Measurements from ENCODE around the gene NAXE. TPM values are rescaled to one million over a fixed set of nuclear protein-coding genes. Genes with fewer than 3 reads are reported as not detected.
A peak's percentile ranks its signal among the peaks of the same experiment; 100 is the strongest.
"Not testable (repeated sequence)": the region's sequence is repeated elsewhere in the genome, so short reads cannot be mapped to it uniquely, and the experiment has no call there.

The NAXE gene
- total RNA-seq, 1 experiment from 2014 or later = 90.3 TPM

GRCh38 chr1:156608036-156608674, 16.6 kb downstream of the NAXE start:
- peak; percentile 43 to 62 for DNase-seq
- ChIA-PET CTCF (interaction anchor here (0.7 to 1.0 kb wide), 4 partner anchors 16 to 223 kb away, joined by 3 to 9 read pairs (median 5); no protein-coding TSS in a partner anchor), POLR2A (ENCODE audit: unreplicated experiment) (interaction anchor here (0.6 to 0.7 kb wide), 2 partner anchors 21 to 67 kb away, joined by 5 to 9 read pairs; no protein-coding TSS in a partner anchor)
- H4K20me1 ChIP-seq (ENCODE audit: insufficient read depth) = no peaks in the 10 kb centered on the region
- H3K36me3 ChIP-seq (ENCODE audit: low read depth) = no peaks in the 10 kb centered on the region
- no peak overlapping the region for H3K27ac ChIP-seq
- H3K9me3 ChIP-seq (ENCODE audit: insufficient read depth, low read depth) = no peaks in the 10 kb centered on the region
- no peak overlapping the region; the same call in 1 of the 2 replicates for H3K4me3 ChIP-seq
- no peak for TF ChIP-seq EZH2 (IDR thresholded peaks at IDR 0.05; ENCODE audit: low read depth)
- TF ChIP-seq, protein P1, sequence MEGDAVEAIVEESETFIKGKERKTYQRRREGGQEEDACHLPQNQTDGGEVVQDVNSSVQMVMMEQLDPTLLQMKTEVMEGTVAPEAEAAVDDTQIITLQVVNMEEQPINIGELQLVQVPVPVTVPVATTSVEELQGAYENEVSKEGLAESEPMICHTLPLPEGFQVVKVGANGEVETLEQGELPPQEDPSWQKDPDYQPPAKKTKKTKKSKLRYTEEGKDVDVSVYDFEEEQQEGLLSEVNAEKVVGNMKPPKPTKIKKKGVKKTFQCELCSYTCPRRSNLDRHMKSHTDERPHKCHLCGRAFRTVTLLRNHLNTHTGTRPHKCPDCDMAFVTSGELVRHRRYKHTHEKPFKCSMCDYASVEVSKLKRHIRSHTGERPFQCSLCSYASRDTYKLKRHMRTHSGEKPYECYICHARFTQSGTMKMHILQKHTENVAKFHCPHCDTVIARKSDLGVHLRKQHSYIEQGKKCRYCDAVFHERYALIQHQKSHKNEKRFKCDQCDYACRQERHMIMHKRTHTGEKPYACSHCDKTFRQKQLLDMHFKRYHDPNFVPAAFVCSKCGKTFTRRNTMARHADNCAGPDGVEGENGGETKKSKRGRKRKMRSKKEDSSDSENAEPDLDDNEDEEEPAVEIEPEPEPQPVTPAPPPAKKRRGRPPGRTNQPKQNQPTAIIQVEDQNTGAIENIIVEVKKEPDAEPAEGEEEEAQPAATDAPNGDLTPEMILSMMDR (conservative IDR thresholded peaks at IDR 0.05) = peak; percentile 84
- no peaks in the 10 kb centered on the region for H3K79me2 ChIP-seq (ENCODE audit: low read depth)
- H2AFZ ChIP-seq = 0 out of 2 replicates have a peak overlapping the region, but pooled peaks have one; percentile 68
- H3K4me2 ChIP-seq = peak overlapping the region; percentile 48
- intact Hi-C loops (cut with micrococcal nuclease; ENCODE audit: unreplicated experiment) = loop anchor here (1.0 to 2.0 kb wide), 4 partner anchors 24 to 251 kb away; no protein-coding TSS in a partner anchor
- no peaks in the 10 kb centered on the region for H3K9me2 ChIP-seq (ENCODE audit: insufficient read depth)
- peaks cover 18% of the 10 kb centered on the region; the same call in 1 of the 2 replicates for H3K4me1 ChIP-seq (replicated peaks; ENCODE audit: insufficient read depth)
- peaks cover 16% of the 10 kb centered on the region; the same call in 1 of the 2 replicates for H3K27me3 ChIP-seq (ENCODE audit: insufficient read depth, low read depth)
- peaks cover 12% of the 10 kb centered on the region; the same call in 1 of the 2 replicates for H3F3A ChIP-seq (ENCODE audit: insufficient read depth, low read depth)
- BruUV-seq (replicated peaks) = no TSS peak

- Histone ChIP-seq H3K4me1 (replicated peaks; ENCODE audit: insufficient read depth) (peaks cover 18% of the 10 kb centered on the region; the same call in 1 of the 2 replicates), H3K36me3 (ENCODE audit: low read depth) (no peaks in the 10 kb centered on the region), H3K27me3 (ENCODE audit: insufficient read depth, low read depth) (peaks cover 20% of the 10 kb centered on the region; the same call in 1 of the 2 replicates), H3K4me2 (no peak overlapping the region), H4K20me1 (ENCODE audit: insufficient read depth) (no peaks in the 10 kb centered on the region), H3K79me2 (ENCODE audit: low read depth) (no peaks in the 10 kb centered on the region), H2AFZ (no peak overlapping the region), H3K4me3 (no peak overlapping the region), H3K27ac (no peak overlapping the region), H3K9me3 (ENCODE audit: insufficient read depth, low read depth) (no peaks in the 10 kb centered on the region), H3F3A (ENCODE audit: insufficient read depth, low read depth) (peaks cover 8% of the 10 kb centered on the region; the same call in 1 of the 2 replicates), H3K9me2 (ENCODE audit: insufficient read depth) (no peaks in the 10 kb centered on the region)
- ChIA-PET POLR2A (ENCODE audit: unreplicated experiment) (interaction anchor here (0.7 kb wide), 1 partner anchor 22 kb away, joined by 9 read pairs; no protein-coding TSS in a partner anchor), CTCF (interaction anchor here (0.5 to 1.0 kb wide), 5 partner anchors 11 to 155 kb away, joined by 3 to 9 read pairs (median 4); partner anchors contain the start of gene MEF2D)
- intact Hi-C loops (cut with micrococcal nuclease; ENCODE audit: unreplicated experiment) = loop anchor here (1.0 to 2.0 kb wide), 4 partner anchors 25 to 252 kb away; no protein-coding TSS in a partner anchor
- peak; percentile 47 to 50 for DNase-seq
- no TSS peak for BruUV-seq (replicated peaks)
- no peak for TF ChIP-seq EZH2 (IDR thresholded peaks at IDR 0.05; ENCODE audit: low read depth)
- TF ChIP-seq, protein P1 (conservative IDR thresholded peaks at IDR 0.05) = peak; percentile 86
Measured at GRCh38 chr1:156608981-156609380, 17.4 kb downstream of the NAXE start.

- H2AFZ ChIP-seq; H3K4me3 ChIP-seq; BruUV-seq (replicated peaks); H3K27ac ChIP-seq; H3K9me3 ChIP-seq (ENCODE audit: insufficient read depth, low read depth); CTCF ChIA-PET; H3K9me2 ChIP-seq (ENCODE audit: insufficient read depth); DNase-seq; H3F3A ChIP-seq (ENCODE audit: insufficient read depth, low read depth); H4K20me1 ChIP-seq (ENCODE audit: insufficient read depth); H3K36me3 ChIP-seq (ENCODE audit: low read depth); H3K4me2 ChIP-seq; intact Hi-C loops (cut with micrococcal nuclease; ENCODE audit: unreplicated experiment); H3K79me2 ChIP-seq (ENCODE audit: low read depth): not testable (repeated sequence)
- POLR2A ChIA-PET (ENCODE audit: unreplicated experiment) = interaction anchor here (0.6 kb wide), 1 partner anchor 163 kb away, joined by 3 read pairs; no protein-coding TSS in a partner anchor
- H3K27me3 ChIP-seq (ENCODE audit: insufficient read depth, low read depth) = peaks cover 20% of the 10 kb centered on the region; the same call in 1 of the 2 replicates
- peaks cover 18% of the 10 kb centered on the region; the same call in 1 of the 2 replicates for H3K4me1 ChIP-seq (replicated peaks; ENCODE audit: insufficient read depth)
Measured at GRCh38 chr1:156610072-156610471, 18.5 kb downstream of the NAXE start.
